Heart left ventricle (tissue), 13 donors: ENCODE data around the gene TMEM150A.

ENCODE experiments used
- CTCF ChIP-seq, 12 donors: fragments of 200-600 bp; sonication (generic) in 4 of 12; IDR thresholded peaks; one replicate each; pipeline versions ENCODE4 v1.5.0 to v1.8.0; 2018 to 2022; ENCODE audit warnings: antibody characterized with exemption in 12 of 12, mild to moderate bottlenecking in 5 of 12
- POLR2A ChIP-seq, 2 donors: fragments of 450-650 bp; IDR thresholded peaks; one replicate each; pipeline ENCODE4 v1.6.1; 2017; ENCODE audit warnings: antibody characterized with exemption in 2 of 2, mild to moderate bottlenecking in 2 of 2, moderate library complexity in 2 of 2
- donor health status: ischemic (EF 13 %, LVEDD 7.1; RV severe dilation, severe dysfunction).
- donor health status: DM: no; HTN: yes; CAD: no.
- donor health status: DM: no; HTN: no; CAD: no.
- donor health status: ischemic (EF 25% LVEDD 6.9; RV normal size, moderate dysfunction).
- donor health status: ischemic (EF 25% LVEDD 5.7; RV mildly dilated, moderate dysfunction).
- donor health status: ischemic (EF 35%, LVEDD 5.7; RV mildly dilated, moderate dysfunction).
- donor health status: nonischemic (EF 11% LVEDD 7.7; RV severe dilation, severe dysfunction).
- donor health status: DM: yes; HTN: yes; CAD: no.
- donor health status: PGD.
- donor health status: ischemic (EF 29% LVEDD 5.4; RV normal size, mild dysfunction).
- donor health status: nonischemic (EF 23%, LVEDD 6.1; RV moderate dilation, normal function).

DNA sequence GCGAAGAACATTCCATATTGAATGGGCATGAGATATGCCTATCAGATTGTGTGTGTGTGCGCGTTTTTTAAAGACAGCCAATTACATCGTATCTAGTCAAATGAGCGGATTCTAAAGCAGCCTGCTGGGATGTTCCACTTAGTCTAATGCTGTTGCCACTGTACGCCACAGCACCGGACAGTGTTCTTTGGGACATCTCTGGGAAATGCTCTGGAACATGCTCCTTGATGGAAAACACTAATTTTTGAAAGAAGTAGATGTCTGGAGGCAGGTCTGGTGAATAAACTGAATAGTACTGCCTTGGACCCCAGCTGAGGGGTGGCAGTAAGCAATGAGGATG lies 3.6 kb upstream of the TMEM150A start:
- TF ChIP-seq CTCF (IDR thresholded peaks at IDR 0.05) (no peak), POLR2A (IDR thresholded peaks at IDR 0.05) (no peak)
